DLD1 (cell line): ENCODE data around the gene NME7.
"Not testable (repeated sequence)": the region's sequence is repeated elsewhere in the genome, so short reads cannot be mapped to it uniquely, and the experiment has no call there.

Experiments
- in situ Hi-C: cut with HindIII; loops from 2 replicates; pipeline ENCODE4 v1.10.0; 2017; ENCODE audit warnings: low sequenced_read_pairs

Gene NME7

GRCh38 chr1:169307176-169307575 lies 60.4 kb downstream of the NME7 start:
- in situ Hi-C loops, result no loop called here

DNA sequence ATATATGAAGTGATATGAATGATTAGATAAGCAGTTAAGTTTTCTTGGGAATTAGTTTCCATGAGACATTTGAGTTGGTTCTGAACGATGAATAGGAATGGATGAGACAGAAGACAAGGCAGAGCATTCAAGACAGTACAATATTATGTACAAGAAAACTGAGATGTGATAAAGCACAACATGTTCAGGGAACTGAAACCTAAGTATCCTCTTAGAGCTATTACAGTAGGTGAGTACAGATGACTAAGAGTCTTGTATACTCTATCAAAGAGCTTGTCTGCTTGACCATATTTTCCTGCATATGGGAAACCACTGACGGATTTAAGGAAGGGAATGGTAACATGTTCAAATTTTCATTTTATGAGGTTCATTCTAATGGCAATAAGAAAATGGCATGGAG lies 61.6 kb downstream of the NME7 start:
- in situ Hi-C loops, result no loop called here

- in situ Hi-C loops, result no loop called here
Observed at GRCh38 chr1:169305356-169305755, 62.2 kb downstream of the NME7 start.

DNA sequence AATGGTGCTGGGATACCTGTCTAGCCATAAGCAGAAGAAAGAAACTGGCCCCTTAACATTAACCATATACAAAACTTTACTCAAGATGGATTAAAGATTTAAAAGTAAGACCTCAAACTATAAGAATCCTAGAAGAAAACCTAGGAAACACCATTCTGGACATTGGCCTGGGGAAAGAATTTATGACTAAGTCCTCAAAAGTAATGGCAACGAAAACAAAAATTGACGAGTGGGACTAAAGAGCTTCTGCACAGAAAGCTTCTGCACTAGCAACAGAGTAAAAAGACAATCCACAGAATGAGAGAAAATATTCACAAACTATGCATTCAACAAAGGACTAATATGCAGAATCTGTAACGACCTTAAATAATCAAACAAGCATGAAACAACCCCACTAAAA lies 66.7 kb downstream of the NME7 start:
- in situ Hi-C loops, result no loop called here

GRCh38 chr1:169298441-169298840 lies 69.2 kb downstream of the NME7 start:
- in situ Hi-C loops, result no loop called here

DNA sequence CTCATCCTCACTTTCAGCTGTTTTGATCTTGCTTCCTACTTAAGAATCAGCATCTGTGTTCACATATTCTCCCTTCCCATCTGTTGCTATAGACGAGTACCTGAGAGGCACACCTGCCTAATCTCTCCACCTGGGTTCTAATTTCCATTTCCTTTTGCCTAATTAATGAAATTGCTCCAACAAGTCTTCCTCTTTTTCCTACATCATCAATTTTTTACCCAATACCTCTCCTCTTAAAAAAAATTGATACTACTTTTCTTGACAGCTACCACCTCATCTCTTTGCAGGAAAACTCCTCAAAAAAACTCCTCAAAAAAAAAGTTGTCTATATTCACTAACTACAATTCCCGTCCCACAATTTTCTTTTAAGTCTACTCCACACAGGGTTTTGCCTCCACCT lies 71.8 kb downstream of the NME7 start:
- in situ Hi-C loops, result no loop called here

DNA sequence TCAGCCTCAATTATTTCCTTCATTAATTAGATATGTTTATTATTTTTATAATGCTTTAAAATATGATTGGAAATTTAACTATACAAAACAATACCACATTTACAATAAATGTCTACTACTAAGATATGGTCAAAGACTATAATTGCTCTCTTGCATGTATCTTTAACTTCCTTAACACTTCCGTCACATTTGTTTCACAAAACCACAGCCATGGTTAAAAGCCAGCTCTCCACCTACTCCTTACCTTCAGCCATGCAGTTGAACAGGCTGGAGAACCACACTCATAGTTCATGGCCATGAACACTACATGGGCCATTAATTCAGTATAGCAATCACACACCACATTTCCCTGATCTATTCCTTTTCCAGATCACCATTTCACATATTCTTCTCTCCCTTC lies 72.2 kb downstream of the NME7 start:
- in situ Hi-C loops, result no loop called here

DNA sequence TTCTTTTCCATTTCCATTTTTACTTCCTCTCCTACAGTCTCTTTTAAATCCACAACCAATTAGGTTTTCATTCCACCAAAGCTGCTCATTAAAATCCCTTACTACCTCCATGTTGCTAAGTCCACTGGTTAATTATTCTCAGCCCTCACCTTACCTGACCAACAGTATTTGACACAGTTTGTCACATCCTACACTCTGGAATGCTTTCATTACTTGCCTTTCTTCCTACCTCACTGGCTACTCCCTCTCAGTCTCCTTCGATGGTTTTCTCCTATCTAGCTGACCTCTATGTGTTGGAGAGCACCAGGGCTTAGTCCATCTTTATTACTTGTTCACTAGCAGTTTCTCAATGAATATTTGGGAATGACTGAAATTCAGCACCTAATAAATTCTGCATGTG lies 78.6 kb downstream of the NME7 start:
- in situ Hi-C loops, result no loop called here

- in situ Hi-C loops, result no loop called here
Observed at GRCh38 chr1:169288011-169288414, 79.6 kb downstream of the NME7 start.

DNA sequence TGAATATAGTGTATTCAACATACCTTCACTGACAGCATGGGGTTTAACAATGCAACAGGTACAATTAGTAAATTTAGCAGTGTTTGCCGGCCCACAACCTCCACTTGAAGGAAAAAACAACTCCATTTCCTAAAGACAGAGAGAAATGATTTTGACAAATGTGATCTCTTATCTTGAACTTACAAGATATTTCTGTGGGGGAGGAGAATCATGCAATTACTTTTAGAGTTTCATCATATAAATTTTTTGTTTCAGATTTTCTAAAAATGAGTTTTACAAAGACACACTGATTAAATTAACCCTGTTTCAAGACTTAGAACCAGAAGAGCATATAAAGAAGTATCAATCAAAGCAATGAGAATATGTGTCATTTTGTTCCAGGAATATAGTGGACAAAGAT lies 80.3 kb downstream of the NME7 start:
- in situ Hi-C loops, result no loop called here

GRCh38 chr1:169281562-169281961 lies 86.0 kb downstream of the NME7 start:
- in situ Hi-C loops, result not testable (repeated sequence)

DNA sequence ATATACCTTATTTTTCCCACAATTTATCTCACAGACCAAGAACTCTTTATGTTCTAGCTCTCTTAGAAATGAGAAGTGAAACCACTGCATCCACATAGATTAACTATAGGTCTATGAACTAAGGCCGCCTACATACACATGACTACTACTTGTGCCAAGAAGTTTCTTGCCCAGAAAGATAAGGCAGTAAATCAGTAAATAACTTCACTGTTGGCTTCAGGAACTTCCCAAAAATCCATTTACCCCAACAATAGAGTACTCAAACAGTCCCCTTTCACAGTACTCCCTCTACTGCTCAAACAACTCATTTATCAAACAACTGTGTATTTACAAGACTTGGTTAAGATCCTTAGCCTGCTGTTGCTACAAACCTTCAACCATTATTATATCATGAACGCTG lies 96.5 kb downstream of the NME7 start:
- in situ Hi-C loops, result no loop called here

DNA sequence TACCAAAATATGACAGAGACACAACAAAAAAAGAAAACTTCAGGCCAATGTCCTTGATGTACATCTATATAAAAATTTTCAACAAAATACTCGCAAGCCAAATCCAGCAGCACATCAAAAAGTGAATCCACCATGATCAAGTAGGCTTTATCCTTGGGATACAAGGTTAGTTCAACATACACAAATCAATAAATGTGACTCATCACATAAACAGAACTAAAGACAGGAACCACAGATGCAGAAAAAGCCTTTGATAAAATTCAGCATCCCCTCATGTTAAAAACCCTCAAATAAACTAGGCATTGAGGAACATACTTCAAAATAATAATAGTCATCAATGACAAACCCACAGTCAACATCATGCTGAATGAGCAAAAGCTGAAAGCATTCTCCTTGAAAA lies 101.5 kb downstream of the NME7 start:
- in situ Hi-C loops, result no loop called here

GRCh38 chr1:169263059-169263458 lies 104.5 kb downstream of the NME7 start:
- in situ Hi-C loops, result no loop called here

DNA sequence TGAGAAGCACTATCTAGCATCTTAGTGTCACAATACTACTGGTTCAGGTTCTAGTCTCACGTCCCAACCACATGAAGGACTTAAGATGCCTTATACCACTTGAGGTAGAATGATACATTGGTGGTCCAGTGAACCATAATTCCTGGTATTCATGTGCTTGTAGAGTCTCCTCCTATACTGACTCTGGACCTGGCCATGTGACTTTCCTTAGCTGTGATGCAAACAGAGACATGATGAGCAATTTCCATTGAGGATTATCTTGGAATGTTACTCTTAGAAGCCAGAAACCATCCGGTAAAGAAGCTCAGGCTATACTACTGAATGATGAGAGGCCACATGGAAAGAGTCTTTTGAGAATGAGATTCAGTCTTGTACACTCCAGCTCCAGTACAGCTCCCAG lies 105.7 kb downstream of the NME7 start:
- in situ Hi-C loops, result no loop called here

- in situ Hi-C loops, result no loop called here
Observed at GRCh38 chr1:169260478-169261151, 107.0 kb downstream of the NME7 start.

GRCh38 chr1:169259816-169260215 lies 107.8 kb downstream of the NME7 start:
- in situ Hi-C loops, result no loop called here

- in situ Hi-C loops, result no loop called here
Observed at GRCh38 chr1:169250795-169251194, 116.8 kb downstream of the NME7 start.

DNA sequence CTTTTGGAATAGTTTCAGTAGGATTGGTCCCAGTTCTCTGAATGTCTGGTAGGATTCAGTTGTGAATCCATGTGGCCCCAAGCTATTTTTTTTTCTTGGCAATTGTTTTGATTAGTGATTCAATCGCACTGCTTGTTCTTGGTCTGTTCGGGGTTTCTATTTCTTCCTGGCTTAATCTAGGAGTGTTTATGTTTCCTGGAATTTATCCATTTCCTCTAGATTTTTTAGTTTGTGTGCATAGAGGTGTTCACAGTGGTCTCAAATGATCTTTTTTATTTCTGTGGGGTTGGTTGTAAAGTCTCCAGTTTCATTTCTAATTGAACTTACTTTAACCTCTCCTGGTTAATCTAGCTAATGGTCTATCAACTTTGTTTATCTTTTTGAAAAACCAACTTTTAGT lies 117.6 kb downstream of the NME7 start:
- in situ Hi-C loops, result no loop called here

DNA sequence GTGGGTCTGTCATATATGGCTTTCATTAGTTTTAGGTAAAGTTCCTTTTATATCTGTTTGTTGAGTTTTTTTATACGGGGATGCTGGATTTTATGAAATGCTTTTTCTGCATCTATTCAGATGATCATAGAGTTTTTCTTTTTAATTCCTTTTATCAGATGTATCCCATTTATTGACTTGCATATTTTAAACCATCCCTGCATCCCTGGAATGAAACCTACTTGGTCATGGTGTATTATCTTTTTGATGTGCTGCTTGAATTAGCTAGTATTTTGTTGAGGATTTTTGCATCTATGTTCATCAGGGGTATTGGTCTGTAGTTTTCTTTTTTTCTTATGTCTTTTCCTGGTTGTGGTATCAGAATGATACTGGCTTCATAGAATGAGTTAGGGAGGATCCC lies 118.0 kb downstream of the NME7 start:
- in situ Hi-C loops, result no loop called here

GRCh38 chr1:169245706-169246105 lies 121.9 kb downstream of the NME7 start:
- in situ Hi-C loops, result no loop called here

GRCh38 chr1:169240449-169241232 lies 127.0 kb downstream of the NME7 start:
- in situ Hi-C loops, result no loop called here

DNA sequence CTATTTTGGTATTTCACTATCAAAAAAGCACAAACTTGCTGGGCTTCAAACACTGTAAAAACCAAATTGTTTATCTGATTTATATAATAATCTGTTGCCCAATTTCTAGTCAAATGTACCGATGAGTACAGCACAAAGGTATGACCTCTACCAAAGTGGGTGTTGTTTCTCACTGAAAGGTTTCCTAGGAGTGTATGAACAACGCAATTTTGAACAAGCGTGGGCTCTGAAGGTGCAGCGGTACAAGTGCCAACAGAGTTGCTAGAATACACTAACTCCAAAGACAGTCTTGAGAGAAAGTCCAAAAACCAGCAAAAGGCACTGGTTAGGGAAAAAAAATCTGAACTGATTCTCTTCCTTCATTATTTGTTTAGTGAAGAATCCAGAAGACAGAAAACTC lies 130.7 kb downstream of the NME7 start:
- in situ Hi-C loops, result no loop called here
